Endometrial microvascular endothelial cells (primary cell): ENCODE results near the gene ARNT2. TPM values are rescaled to one million over a fixed set of nuclear protein-coding genes. Genes with fewer than 3 reads are reported as not detected.
"Not testable (repeated sequence)": the region's sequence is repeated elsewhere in the genome, so short reads cannot be mapped to it uniquely, and the experiment has no call there.

Source experiments
- in situ Hi-C: cut with HindIII; loops from 2 replicates; pipeline ENCODE4 v1.10.0; 2017; ENCODE audit warnings: low sequenced_read_pairs, low pct_unique_long_range_greater_than_20kb; ENCODE audit errors: inconsistent ontology term
- total RNA-seq: library from RNA; depleted of rRNA; stranded (reverse); fragments of >200 nt; gene quantifications from one replicate; pipeline ENCODE4 v1.2.3, GENCODE V29; 2015; ENCODE audit errors: inconsistent ontology term

Gene ARNT2
- not detected for total RNA-seq

GRCh38 chr15:80404057-80404760, at the start of gene ARNT2:
ARNT2 (plus strand) TSS chr15:80404382; CDS start chr15:80404516, 134 bp downstream.
- in situ Hi-C loops: no loop called here

GRCh38 chr15:80367094-80367493, 37.1 kb upstream of the ARNT2 start:
- in situ Hi-C loops: no loop called here

GRCh38 chr15:80367661-80368060, 36.5 kb upstream of the ARNT2 start:
- in situ Hi-C loops: no loop called here

DNA sequence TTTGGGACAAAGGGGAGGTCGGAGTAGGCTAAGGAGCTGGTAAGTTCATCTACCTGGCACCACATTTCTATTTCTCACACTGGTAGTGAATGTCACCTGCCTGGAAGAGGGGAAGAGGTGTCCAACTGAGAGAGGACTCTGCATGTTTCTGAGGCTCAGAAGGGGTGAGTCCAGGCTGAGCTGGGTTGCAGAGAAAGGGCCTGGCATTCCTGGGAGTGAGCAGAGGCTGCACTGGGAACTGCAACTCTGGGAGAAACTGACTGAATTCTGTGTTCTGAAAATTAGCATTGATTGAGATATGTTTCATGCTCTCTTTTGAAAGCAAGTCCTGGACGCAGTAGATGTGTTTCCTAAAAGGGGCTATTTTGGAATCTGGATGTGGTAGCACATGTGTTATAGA, 32.3 kb upstream of the ARNT2 start:
- in situ Hi-C loops: no loop called here

DNA sequence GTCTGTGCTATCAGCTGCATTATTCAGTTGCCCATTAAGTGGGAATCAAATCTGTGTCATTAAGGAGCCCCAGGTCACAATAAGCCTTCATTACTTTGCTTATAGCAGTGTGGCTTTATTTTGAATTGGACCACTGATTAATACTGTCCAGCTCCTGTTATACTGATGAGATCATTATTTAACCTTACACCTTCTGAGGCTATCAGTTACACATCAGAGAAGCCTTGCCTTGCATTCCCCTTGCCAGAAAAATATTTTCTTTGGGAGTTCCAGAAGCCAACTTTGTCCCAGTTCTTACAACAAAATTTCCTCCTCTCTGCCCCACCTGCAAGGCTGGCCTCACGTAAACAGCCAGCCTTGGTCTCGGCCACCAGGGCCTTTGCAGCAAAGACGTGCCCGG, 29.7 kb upstream of the ARNT2 start:
- in situ Hi-C loops: no loop called here

DNA sequence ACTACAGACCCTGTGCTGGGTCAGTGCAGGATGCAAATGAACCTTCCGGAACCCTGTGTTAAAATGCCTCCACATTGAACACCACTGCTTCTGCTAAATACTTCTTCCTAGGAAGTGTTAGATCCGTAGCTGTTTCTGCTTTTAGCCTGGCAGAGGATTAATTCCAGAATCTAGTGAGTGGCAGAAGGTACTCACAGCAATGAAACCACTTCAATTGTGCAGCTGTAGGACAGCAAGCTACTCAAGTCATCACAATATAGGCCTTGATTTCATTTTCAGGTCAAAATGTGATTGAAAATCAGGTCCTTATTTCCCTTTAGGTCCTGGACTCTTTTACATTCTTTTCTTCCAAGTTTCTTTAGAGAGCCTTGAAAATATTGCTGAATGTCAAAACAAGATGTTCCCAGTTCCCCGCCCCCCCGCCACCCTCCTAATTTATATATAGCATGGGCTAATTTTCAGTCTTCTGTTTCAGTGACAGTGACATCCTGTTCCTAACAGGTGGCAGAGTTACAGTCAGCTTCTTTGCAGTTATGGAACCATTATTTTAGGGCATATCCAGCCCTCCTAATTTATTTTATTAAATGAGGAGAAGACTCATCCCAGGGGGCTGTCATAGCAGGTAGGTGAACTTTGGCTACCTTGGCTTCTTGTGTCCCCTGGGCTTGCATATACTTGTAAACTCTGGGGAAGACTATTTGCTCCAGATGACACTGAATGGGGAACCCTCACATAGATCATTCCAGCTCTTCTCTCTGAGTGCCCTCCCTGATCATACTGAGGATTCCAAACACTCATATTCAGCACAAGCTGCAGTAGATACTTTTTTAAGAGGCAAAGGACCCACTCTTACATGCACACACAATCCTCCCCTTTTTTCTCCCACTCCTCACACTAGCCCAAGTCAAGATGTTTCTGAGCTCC, 28.0 kb upstream of the ARNT2 start:
- in situ Hi-C loops: no loop called here

DNA sequence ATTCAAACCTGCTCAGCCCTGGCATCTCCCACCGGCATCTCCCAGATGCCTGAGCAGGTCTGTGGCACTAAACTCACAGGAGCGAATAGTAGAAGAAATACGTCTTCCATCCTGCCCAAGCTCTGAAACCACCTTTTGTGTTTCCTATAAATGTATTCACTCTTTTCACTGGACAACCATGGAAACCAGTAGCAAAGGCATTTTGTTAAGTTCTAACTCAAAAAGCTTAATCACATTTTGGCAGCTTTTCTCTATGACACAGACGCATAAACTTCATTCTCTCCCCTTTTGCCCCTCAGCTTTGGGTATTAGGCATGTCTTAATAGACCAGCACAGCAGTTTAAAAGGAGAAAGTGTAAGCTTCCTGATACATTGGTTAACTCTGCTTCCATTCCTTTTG, 24.5 kb upstream of the ARNT2 start:
- in situ Hi-C loops: no loop called here

- in situ Hi-C loops: no loop called here
Measured at GRCh38 chr15:80380154-80380553, 24.0 kb upstream of the ARNT2 start.

DNA sequence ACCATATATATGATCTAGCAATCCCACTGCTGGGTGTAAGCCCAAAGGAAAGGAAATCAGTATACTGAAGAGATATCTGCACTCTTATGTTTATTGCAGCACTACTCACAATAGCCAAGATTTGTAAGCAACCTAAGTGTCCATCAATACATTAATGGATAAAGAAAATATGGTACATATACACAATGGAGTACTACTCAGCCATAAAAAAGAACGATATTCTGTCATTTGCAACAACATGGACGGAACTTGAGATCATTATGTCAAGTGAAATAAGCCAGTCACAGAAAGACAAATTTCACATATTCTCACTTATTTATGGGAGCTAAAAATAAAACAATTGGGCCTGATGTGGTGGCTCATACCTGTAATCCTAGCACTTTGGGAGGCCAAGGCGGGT, 21.9 kb upstream of the ARNT2 start:
- in situ Hi-C loops: no loop called here

GRCh38 chr15:80384432-80384831, 19.8 kb upstream of the ARNT2 start:
- in situ Hi-C loops: no loop called here

DNA sequence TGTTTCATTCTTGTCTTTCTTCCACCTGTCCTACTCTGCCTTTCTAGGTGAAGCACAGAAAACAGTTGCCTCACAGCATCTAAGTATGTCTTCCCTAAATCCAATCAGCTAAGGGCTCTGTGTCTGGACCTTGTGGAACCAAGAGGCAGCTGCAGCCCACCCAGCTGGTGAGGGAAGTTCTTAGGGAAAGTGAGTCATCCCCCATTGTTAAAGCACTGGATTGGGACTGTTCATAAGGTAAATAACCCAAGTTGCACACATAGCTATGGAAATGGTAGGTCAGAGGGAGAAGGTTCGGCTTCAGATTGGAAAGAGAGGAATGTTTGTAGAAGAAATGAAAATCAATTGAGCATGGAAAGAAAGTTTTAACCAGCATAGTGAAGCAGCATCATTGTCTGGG, 18.0 kb upstream of the ARNT2 start:
- in situ Hi-C loops: no loop called here

DNA sequence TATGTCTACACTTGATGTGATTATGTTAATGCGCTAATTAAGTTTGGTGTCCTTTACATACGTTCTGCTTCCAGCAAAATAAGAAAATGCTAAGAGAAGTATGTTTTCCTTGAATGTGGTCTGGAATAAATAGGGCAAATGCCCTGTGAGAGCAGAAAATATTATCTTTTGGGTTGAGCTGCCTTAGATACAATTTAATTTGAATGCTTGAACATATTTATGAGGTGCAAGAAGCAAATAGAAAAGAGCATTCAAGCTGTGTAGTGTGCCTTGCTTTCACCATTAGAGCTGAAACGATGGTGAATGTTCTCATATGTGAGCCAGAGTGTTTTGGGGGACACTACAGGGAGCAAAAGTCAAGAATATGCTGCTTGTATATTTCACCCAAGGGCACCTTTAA, 15.9 kb upstream of the ARNT2 start:
- in situ Hi-C loops: no loop called here

GRCh38 chr15:80389370-80389769, 14.8 kb upstream of the ARNT2 start:
- in situ Hi-C loops: no loop called here

DNA sequence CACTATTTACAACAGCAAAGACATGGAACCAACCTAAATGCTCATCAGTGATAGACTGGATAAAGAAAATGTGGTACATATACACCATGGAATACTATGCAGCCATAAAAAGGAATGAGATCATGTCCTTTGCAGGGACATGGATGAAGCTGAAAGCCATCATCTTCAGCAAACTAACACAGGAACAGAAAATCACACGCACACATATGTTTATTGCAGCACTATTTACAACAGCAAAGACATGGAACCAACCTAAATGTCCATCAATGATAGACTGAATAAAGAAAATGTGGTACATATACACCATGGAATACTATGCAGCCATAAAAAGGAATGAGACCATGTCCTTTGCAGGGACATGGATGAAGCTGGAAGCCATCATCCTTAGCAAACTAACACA, 13.2 kb upstream of the ARNT2 start:
- in situ Hi-C loops: not testable (repeated sequence)

GRCh38 chr15:80395616-80396015, 8.6 kb upstream of the ARNT2 start:
- in situ Hi-C loops: no loop called here

DNA sequence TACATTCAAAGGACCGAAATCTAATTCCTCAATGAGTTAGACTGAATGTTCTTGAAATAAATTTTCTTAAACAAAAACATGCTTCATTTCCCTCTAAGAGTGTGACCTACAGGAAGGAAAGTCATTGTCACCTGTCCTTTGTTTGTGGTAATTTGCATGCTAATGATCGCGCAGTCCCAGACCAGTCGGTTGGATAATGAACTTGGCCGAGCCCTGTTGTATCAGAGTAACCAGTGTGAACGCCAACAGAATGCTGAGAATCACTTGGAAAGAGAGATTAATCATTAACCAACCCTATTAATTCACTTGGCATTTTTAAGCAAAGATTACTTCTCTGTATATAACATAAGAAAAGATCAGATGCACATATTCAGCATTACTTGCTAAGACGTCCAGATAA, 8.1 kb upstream of the ARNT2 start:
- in situ Hi-C loops: no loop called here

GRCh38 chr15:80399508-80399907, 4.7 kb upstream of the ARNT2 start:
- in situ Hi-C loops: no loop called here

DNA sequence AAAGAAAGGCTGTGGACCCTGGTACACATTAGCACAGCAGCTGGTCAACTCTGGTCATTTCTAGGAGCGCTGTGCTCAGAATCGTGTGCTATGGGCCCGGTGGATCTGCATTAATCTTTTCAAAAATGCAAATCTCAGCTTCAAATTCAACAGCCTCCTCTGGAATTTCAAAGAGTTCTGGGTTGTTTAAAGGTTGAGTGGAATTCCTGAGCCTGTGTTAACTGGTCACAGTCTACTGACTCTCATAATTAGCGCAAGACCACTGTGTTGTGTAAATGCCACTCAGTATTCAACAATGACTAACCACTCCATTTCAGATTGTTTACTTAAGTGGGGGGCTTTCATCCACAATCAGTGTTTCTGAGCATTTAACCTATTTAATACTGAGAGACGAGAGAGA, 2.7 kb upstream of the ARNT2 start:
- in situ Hi-C loops: no loop called here

GRCh38 chr15:80402339-80402738, 1.8 kb upstream of the ARNT2 start:
- in situ Hi-C loops: no loop called here

GRCh38 chr15:80403712-80404056, 498 bp upstream of the ARNT2 start:
- in situ Hi-C loops: no loop called here
